Measurements from ENCODE around the gene C1QTNF6.

- no peak for TF ChIP-seq CTCF (IDR thresholded peaks at IDR 0.05)
- no peak for TF ChIP-seq POLR2AphosphoS5 (IDR thresholded peaks at IDR 0.05; ENCODE audit: low read depth, low read length)
- TF ChIP-seq, protein P1, sequence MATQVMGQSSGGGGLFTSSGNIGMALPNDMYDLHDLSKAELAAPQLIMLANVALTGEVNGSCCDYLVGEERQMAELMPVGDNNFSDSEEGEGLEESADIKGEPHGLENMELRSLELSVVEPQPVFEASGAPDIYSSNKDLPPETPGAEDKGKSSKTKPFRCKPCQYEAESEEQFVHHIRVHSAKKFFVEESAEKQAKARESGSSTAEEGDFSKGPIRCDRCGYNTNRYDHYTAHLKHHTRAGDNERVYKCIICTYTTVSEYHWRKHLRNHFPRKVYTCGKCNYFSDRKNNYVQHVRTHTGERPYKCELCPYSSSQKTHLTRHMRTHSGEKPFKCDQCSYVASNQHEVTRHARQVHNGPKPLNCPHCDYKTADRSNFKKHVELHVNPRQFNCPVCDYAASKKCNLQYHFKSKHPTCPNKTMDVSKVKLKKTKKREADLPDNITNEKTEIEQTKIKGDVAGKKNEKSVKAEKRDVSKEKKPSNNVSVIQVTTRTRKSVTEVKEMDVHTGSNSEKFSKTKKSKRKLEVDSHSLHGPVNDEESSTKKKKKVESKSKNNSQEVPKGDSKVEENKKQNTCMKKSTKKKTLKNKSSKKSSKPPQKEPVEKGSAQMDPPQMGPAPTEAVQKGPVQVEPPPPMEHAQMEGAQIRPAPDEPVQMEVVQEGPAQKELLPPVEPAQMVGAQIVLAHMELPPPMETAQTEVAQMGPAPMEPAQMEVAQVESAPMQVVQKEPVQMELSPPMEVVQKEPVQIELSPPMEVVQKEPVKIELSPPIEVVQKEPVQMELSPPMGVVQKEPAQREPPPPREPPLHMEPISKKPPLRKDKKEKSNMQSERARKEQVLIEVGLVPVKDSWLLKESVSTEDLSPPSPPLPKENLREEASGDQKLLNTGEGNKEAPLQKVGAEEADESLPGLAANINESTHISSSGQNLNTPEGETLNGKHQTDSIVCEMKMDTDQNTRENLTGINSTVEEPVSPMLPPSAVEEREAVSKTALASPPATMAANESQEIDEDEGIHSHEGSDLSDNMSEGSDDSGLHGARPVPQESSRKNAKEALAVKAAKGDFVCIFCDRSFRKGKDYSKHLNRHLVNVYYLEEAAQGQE (IDR thresholded peaks at IDR 0.05; ENCODE audit: insufficient read depth in 1 of 2, low read depth in 2 of 2, low read length in 1 of 2): no peak
These were observed 39.9 kb downstream of the C1QTNF6 start for GRCh38 chr22:37148031-37148651.

Measured in Panc1 (cell line).